NCI-H1436 treated with DMSO at 0.1 percent for 48 hours (cell line): Measurements from ENCODE around the gene OR10H1.
"Not testable (repeated sequence)": the region's sequence is repeated elsewhere in the genome, so short reads cannot be mapped to it uniquely, and the experiment has no call there.

Experiments used
- DNase-seq: peaks from one replicate; lab custom pipeline; 2025; lab: John Stamatoyannopoulos, UW

The OR10H1 gene

GRCh38 chr19:15774159-15774558, 41.3 kb downstream of the OR10H1 start:
- DNase-seq = not testable (repeated sequence)

GRCh38 chr19:15769586-15769985, 45.9 kb downstream of the OR10H1 start:
- no peak for DNase-seq

GRCh38 chr19:15759962-15760565, 55.4 kb downstream of the OR10H1 start:
- DNase-seq = no peak

GRCh38 chr19:15758379-15758778, 57.1 kb downstream of the OR10H1 start:
- DNase-seq = no peak
